Body of pancreas (tissue), 4 donors: ENCODE results near the gene SRMS. TPM values are rescaled to one million over a fixed set of nuclear protein-coding genes. Genes with fewer than 3 reads are reported as not detected.
A peak's percentile ranks its signal among the peaks of the same experiment; 100 is the strongest.

Source experiments
- ATAC-seq: fragments of 150-250 bp; one replicate; pipeline ENCODE4 v1.9.1; 2016
- DNase-seq, 4 donors: peaks; one replicate each; pipeline ENCODE4 v3.0.0-alpha.2; 2019
- H3K27ac ChIP-seq, 4 donors: fragments of 200-600 bp; sonication (generic); 1 replicate in 3 of 4; 2 replicates in 1 of 4; pipeline versions ENCODE4 v1.5.1 to v1.6.1; 2016 to 2019; ENCODE audit warnings: mild to moderate bottlenecking in 1 of 4, mixed read lengths in 1 of 4, moderate library complexity in 1 of 4
- H3K27me3 ChIP-seq, 2 donors: fragments of 200-600 bp; sonication (generic); one replicate each; pipeline ENCODE4 v1.6.0; 2016; ENCODE audit warnings: mild to moderate bottlenecking in 1 of 2
- H3K36me3 ChIP-seq, 2 donors: fragments of 200-600 bp; sonication (generic); replicated peaks in 1 of 2; 2 replicates each; pipeline ENCODE4 v1.5.1; 2016; ENCODE audit warnings: low read depth in 2 of 2; ENCODE audit not compliant: insufficient read depth in 1 of 2
- H3K4me1 ChIP-seq: fragments of 200-600 bp; sonication (generic); one replicate; pipeline ENCODE4 v1.6.0; 2016
- H3K4me3 ChIP-seq, 2 donors: fragments of 200-600 bp; sonication (generic); 1 replicate in 1 of 2; 2 replicates in 1 of 2; pipeline ENCODE4 v1.5.1; 2016 to 2019
- H3K9me3 ChIP-seq, 3 donors: fragments of 200-600 bp; sonication (generic); 1 replicate in 2 of 3; 2 replicates in 1 of 3; pipeline ENCODE4 v1.5.1; 2016
- POLR2A ChIP-seq, 3 donors: fragments of 450-650 bp; IDR thresholded peaks; one replicate each; pipeline ENCODE4 v1.6.1; 2016; ENCODE audit warnings: antibody characterized with exemption in 3 of 3, mild to moderate bottlenecking in 2 of 3
- WGBS, 2 donors: methylation state at CpG; one replicate each; pipeline ENCODE4 v1.1.5; 2017; 5-methylcytosine and 5-hydroxymethylcytosine counted together
- intact Hi-C: fragments of 100-400 bp; cut with DNase I; formaldehyde crosslinking; loops from one replicate; pipeline ENCODE4 v1.15.1; 2023
- total RNA-seq, 2 donors: library from RNA; depleted of rRNA; stranded (reverse); fragments of >200 nt; gene quantifications; one replicate each; pipeline ENCODE4 v1.1.0, GENCODE V29; 2016
- TF ChIP-seq, protein P1 (sequence below), 7 experiments: fragments of 450-650 bp in 4 of 7; fragments of 200-600 bp in 3 of 7; sonication (generic) in 3 of 7; IDR thresholded peaks; one replicate each; pipeline ENCODE4 v1.5.1; 2016 to 2019; ENCODE audit warnings: antibody characterized with exemption in 7 of 7

The SRMS gene
- total RNA-seq, 2 donors from 2014 or later: not detected

DNA sequence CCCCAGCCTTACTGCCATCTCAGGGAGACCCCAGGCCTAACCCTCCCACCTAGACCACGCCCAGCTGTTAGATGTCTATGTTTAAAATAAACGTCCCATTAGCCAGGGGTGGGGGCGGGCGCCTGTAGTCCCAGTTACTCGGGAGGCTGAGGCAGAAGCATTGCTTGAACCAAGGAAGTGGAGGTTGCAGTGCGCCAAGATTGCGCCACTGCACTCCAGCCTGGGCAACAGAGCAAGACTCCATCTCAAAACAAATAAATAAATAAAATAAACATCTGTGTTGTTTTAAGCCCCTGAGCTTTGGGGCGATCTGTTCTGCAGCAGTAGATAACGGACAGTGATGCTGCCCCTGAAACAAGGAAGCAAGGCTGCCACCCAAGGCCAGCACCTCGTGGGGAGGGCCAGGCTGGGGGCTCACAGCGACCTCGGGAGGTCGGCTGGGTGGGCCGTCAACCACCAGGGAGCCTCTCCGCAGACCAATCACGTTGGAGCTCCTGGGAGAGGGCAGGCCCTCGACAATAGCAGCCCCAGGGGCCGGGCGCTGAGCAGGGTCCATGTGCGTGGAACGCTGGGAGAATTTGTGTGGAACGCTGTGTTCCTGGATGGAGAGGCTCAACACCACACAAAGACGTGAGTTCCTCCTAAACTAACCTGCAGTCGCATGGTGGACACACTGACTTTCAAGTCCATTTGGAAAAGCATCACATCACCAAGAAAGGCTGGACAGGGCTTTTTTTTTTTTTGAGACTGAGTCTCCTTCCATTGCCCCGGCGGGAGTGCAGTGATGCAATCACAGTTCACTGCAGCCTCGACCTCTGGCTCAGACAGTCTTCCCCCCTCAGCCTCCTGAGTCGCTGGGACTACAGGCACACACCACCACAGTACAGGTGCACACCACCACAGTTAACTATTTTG is 27.5 kb upstream of the SRMS start:
- no peak for DNase-seq
- H3K4me1 ChIP-seq: peaks cover 20% of the 10 kb centered on the region
- no peaks in the 10 kb centered on the region for H3K9me3 ChIP-seq
- no peaks in the 10 kb centered on the region for H3K36me3 ChIP-seq
- ATAC-seq: no peak
- intact Hi-C loops: no loop called here
- H3K27me3 ChIP-seq: no peaks in the 10 kb centered on the region
- no peak overlapping the region for H3K4me3 ChIP-seq
- WGBS, 2 donors: 61 to 63% methylated on average over 20 to 28 of the region's 28 CpGs
- TF ChIP-seq, protein P1, sequence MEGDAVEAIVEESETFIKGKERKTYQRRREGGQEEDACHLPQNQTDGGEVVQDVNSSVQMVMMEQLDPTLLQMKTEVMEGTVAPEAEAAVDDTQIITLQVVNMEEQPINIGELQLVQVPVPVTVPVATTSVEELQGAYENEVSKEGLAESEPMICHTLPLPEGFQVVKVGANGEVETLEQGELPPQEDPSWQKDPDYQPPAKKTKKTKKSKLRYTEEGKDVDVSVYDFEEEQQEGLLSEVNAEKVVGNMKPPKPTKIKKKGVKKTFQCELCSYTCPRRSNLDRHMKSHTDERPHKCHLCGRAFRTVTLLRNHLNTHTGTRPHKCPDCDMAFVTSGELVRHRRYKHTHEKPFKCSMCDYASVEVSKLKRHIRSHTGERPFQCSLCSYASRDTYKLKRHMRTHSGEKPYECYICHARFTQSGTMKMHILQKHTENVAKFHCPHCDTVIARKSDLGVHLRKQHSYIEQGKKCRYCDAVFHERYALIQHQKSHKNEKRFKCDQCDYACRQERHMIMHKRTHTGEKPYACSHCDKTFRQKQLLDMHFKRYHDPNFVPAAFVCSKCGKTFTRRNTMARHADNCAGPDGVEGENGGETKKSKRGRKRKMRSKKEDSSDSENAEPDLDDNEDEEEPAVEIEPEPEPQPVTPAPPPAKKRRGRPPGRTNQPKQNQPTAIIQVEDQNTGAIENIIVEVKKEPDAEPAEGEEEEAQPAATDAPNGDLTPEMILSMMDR (IDR thresholded peaks at IDR 0.05): no peak
- no peak for TF ChIP-seq POLR2A (IDR thresholded peaks at IDR 0.05)
- no peak overlapping the region for H3K27ac ChIP-seq

DNA sequence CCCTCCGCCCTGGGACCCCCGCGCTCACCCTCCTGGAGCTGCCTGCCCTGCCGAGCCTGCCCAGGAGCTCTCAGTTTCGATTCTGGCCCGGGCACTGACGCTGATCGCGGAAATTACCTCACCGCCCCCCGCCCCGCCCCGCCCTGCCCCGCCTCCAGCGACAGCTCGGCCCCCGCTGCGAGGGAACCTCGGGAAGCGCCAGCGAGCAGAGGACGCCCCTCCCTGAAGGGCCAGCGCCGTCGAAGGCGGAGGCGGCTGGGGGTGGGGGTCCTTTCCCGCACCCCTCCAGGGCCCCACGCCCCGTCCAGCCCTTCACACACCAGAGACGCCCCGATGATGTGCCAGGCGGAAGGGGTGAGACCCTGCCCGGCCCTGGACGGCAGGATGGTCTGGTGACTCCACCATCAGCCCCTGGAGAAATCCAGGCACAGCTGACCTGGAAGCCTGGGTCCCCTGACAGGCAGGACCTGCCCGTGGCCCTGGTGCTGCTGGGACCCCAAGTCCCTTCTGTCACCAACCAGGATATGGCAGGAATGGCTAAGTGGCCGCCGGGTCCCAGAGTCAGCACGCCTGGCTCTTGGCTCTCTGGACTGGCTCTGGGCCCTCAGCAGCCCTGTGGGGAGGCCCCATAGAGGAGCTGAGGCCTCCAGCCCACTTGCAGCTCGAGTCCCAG is 26.7 kb upstream of the SRMS start, which contains the start of gene HELZ2:
HELZ2 (minus strand) TSS at position 84 of the 673 bp plus-strand sequence. CDS start 1,854 bp downstream, outside the sequence.
- 9% methylated on average over 29 of the region's 40 CpGs; no CpG with 5 or more reads in 1 of the 2 donors for WGBS, 2 donors
- ATAC-seq (peak; percentile 94), DNase-seq (peak; percentile 80 to 86 (median 85))
- Histone ChIP-seq H3K4me3 (peak within 1 kb of the TSS; percentile 41 to 52), H3K27me3 (no peaks in the 10 kb centered on the region), H3K27ac (peak within 1 kb of the TSS; percentile 48 to 73 (median 67)), H3K9me3 (no peaks in the 10 kb centered on the region), H3K4me1 (peaks cover 20% of the 10 kb centered on the region), H3K36me3 (no peaks in the 10 kb centered on the region)
- TF ChIP-seq, protein P1 (IDR thresholded peaks at IDR 0.05): no peak
- TF ChIP-seq POLR2A (IDR thresholded peaks at IDR 0.05): peak in 2 of 3 donors; percentile 39 to 44
- intact Hi-C loops: no loop called here

DNA sequence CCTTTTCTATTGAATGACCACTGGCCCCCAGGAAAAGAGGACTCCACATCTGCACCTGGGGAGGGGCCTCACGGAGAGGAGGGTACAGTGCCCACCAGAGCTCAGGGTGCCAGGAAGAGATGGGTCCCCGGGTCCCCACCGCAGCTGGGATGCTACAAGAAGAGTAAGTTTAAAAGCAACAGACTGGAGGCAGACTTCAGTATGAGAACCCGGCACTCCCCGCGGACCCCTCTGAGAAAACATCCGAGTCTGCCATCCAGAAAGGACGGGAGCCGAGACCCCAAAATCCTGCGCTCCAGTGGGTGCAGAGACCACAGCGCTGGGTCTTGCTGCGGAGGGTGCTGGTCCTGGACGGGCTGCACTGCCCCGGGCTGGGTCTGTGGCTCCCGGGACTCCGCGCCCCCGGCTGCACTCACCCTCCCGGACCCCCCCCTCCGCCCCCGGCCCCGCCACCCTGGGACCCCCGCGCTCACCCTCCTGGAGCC is 26.1 kb upstream of the SRMS start:
- H3K27ac ChIP-seq: peak overlapping the region; percentile 46 to 73 (median 58)
- intact Hi-C loops: no loop called here
- TF ChIP-seq, protein P1 (IDR thresholded peaks at IDR 0.05): no peak
- TF ChIP-seq POLR2A (IDR thresholded peaks at IDR 0.05): no peak
- H3K36me3 ChIP-seq: no peaks in the 10 kb centered on the region
- H3K27me3 ChIP-seq: no peaks in the 10 kb centered on the region
- 1 to 4% methylated on average over 7 to 17 of the region's 24 CpGs for WGBS, 2 donors
- no peaks in the 10 kb centered on the region for H3K9me3 ChIP-seq
- peaks cover 20% of the 10 kb centered on the region for H3K4me1 ChIP-seq
- no peak for DNase-seq
- ATAC-seq: peak; percentile 20
- peak overlapping the region; percentile 41 to 52 for H3K4me3 ChIP-seq

DNA sequence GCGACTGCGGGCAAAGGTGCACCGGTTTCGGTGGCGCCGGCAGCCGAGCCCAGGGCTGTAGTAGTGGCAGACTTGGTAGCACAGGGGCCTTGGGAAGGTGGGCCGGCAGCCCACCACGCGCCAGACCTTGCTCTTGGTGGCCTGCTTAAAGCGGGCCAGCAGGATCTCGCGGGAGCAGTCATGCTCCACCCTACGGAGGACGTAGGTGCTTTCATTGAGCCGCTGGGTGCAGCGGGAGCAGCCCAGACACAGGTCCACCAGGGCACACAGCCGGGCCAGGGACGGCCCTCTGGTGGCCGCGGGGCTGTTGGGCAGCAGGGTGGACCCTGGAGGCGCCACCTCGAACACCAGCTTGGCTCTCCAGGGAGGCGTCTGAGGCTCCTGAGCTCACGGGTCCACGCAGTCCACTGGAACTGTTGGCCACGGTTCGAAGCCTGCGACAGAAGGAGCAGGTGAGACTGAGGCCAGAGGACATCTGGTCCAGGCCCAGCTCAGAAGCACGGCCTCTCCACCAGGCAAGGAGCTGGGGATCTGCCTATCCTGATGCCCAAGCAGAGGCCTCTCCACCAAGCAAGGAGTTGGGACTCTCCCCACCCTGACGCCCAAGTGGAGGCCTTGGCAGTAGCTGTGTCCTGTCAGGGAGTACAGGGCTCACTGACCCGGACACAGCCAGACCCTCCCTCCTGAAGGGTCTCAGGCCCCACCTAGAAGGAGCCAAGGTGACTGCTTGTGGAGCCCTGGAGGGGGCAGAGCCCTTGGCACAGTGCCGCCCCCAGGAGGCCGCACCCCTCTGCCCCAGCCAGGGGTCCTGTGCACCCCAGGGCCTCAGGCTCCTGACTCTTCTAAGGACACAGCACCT is 25.5 kb upstream of the SRMS start:
- no peaks in the 10 kb centered on the region for H3K27me3 ChIP-seq
- ATAC-seq (no peak), DNase-seq (peak in 1 of 4 donors; percentile 35)
- H3K9me3 ChIP-seq: no peaks in the 10 kb centered on the region
- intact Hi-C loops: no loop called here
- TF ChIP-seq POLR2A (IDR thresholded peaks at IDR 0.05): no peak
- TF ChIP-seq, protein P1 (IDR thresholded peaks at IDR 0.05): peak in 2 of 7 experiments; percentile 18 to 20
- H3K4me3 ChIP-seq: peak overlapping the region; percentile 41 to 52
- no peaks in the 10 kb centered on the region for H3K36me3 ChIP-seq
- H3K4me1 ChIP-seq: peaks cover 20% of the 10 kb centered on the region
- 90% methylated on average over 25 of the region's 34 CpGs; no CpG with 5 or more reads in 1 of the 2 donors for WGBS, 2 donors
- peak overlapping the region in 3 of 4 donors; percentile 46 to 73 (median 69) for H3K27ac ChIP-seq
